Right atrium auricular region (tissue), 2 donors: ENCODE measurements around the gene LRRK1. TPM values are rescaled to one million over a fixed set of nuclear protein-coding genes. Genes with fewer than 3 reads are reported as not detected.
"Not testable (repeated sequence)": the region's sequence is repeated elsewhere in the genome, so short reads cannot be mapped to it uniquely, and the experiment has no call there.

ENCODE experiments used
- DNase-seq: peaks from one replicate; pipeline ENCODE4 v3.0.0-alpha.2; 2019; ENCODE audit warnings: low spot score
- H3K27ac ChIP-seq, 2 donors: fragments of 200-600 bp; sonication (generic); 1 replicate in 1 of 2; 2 replicates in 1 of 2; pipeline ENCODE4 v1.5.1; 2016 to 2019
- H3K27me3 ChIP-seq, 2 donors: fragments of 200-600 bp; sonication (generic); one replicate each; pipeline versions ENCODE4 v1.5.1 to v1.6.0; 2017 to 2019
- H3K36me3 ChIP-seq: fragments of 200-600 bp; sonication (generic); one replicate; pipeline ENCODE4 v1.5.1; 2016
- H3K4me1 ChIP-seq, 2 donors: fragments of 200-600 bp; sonication (generic); one replicate each; pipeline versions ENCODE4 v1.5.1 to v1.6.0; 2017 to 2019
- H3K4me3 ChIP-seq, 2 donors: fragments of 200-600 bp; sonication (generic); 1 replicate in 1 of 2; 2 replicates in 1 of 2; pipeline ENCODE4 v1.5.1; 2017 to 2019; ENCODE audit warnings: mild to moderate bottlenecking in 1 of 2, moderate library complexity in 1 of 2
- H3K9me3 ChIP-seq, 2 donors: fragments of 200-600 bp; sonication (generic); one replicate each; pipeline ENCODE4 v1.5.1; 2019
- CTCF ChIP-seq, 2 donors: fragments of 200-600 bp; sonication (generic); IDR thresholded peaks; one replicate each; pipeline ENCODE4 v1.5.1; 2019; ENCODE audit warnings: antibody characterized with exemption in 2 of 2
- total RNA-seq, 2 donors: library from RNA; depleted of rRNA; stranded (reverse); fragments of >200 nt; gene quantifications; one replicate each; pipeline ENCODE4 v1.1.0, GENCODE V29; 2016

LRRK1 gene
- total RNA-seq, 2 donors from 2014 or later = 1.9 to 4.4 TPM

GRCh38 chr15:101092156-101092866 lies 173.2 kb downstream of the LRRK1 start:
- H3K27me3 ChIP-seq = no peaks in the 10 kb centered on the region
- H3K36me3 ChIP-seq = no peaks in the 10 kb centered on the region
- DNase-seq = no peak
- H3K4me3 ChIP-seq = no peak overlapping the region
- TF ChIP-seq CTCF (IDR thresholded peaks at IDR 0.05) = no peak
- peaks cover 0 to 40% of the 10 kb centered on the region in 2 donors for H3K4me1 ChIP-seq
- H3K27ac ChIP-seq = peak overlapping the region; percentile 73 to 76
- H3K9me3 ChIP-seq = no peaks in the 10 kb centered on the region

- no peak for TF ChIP-seq CTCF (IDR thresholded peaks at IDR 0.05)
- Histone ChIP-seq H3K27me3 (no peaks in the 10 kb centered on the region), H3K4me1 (peaks cover 0 to 40% of the 10 kb centered on the region in 2 donors), H3K27ac (peak overlapping the region; percentile 73 to 76), H3K4me3 (no peak overlapping the region), H3K9me3 (no peaks in the 10 kb centered on the region), H3K36me3 (no peaks in the 10 kb centered on the region)
- DNase-seq = no peak
Measured at GRCh38 chr15:101092867-101093202, 173.7 kb downstream of the LRRK1 start.

GRCh38 chr15:101093958-101094357 lies 174.8 kb downstream of the LRRK1 start:
- no peak for DNase-seq
- Histone ChIP-seq H3K27me3 (no peaks in the 10 kb centered on the region), H3K36me3 (no peaks in the 10 kb centered on the region), H3K4me1 (peaks cover 0 to 32% of the 10 kb centered on the region in 2 donors), H3K27ac (no peak overlapping the region), H3K9me3 (no peaks in the 10 kb centered on the region), H3K4me3 (no peak overlapping the region)
- TF ChIP-seq CTCF (IDR thresholded peaks at IDR 0.05) = no peak

GRCh38 chr15:101095796-101096406 lies 176.7 kb downstream of the LRRK1 start:
- peaks cover 0 to 20% of the 10 kb centered on the region in 2 donors for H3K4me1 ChIP-seq
- H3K36me3 ChIP-seq, H3K27me3 ChIP-seq, DNase-seq, H3K27ac ChIP-seq, H3K4me3 ChIP-seq, H3K9me3 ChIP-seq: not testable (repeated sequence)

GRCh38 chr15:101097111-101097510 lies 178.0 kb downstream of the LRRK1 start:
- no peak overlapping the region for H3K27ac ChIP-seq
- DNase-seq = no peak
- no peak for TF ChIP-seq CTCF (IDR thresholded peaks at IDR 0.05)

GRCh38 chr15:101099183-101099582 lies 180.0 kb downstream of the LRRK1 start:
- TF ChIP-seq CTCF (IDR thresholded peaks at IDR 0.05) = no peak
- H3K27ac ChIP-seq = no peak overlapping the region
- H3K27me3 ChIP-seq = no peaks in the 10 kb centered on the region
- no peaks in the 10 kb centered on the region for H3K9me3 ChIP-seq
- H3K4me3 ChIP-seq = no peak overlapping the region
- no peaks in the 10 kb centered on the region for H3K36me3 ChIP-seq
- no peaks in the 10 kb centered on the region for H3K4me1 ChIP-seq
- DNase-seq = no peak

More at GRCh38 chr15:101097111-101097510, 178.0 kb downstream of the LRRK1 start:
- no peaks in the 10 kb centered on the region for H3K36me3 ChIP-seq
- H3K9me3 ChIP-seq = no peaks in the 10 kb centered on the region
- H3K27me3 ChIP-seq = no peaks in the 10 kb centered on the region
- H3K4me1 ChIP-seq = peaks cover 0 to 8% of the 10 kb centered on the region in 2 donors
- no peak overlapping the region for H3K4me3 ChIP-seq
